ENCODE results near the gene TSSK3.
"Not testable (repeated sequence)": the region's sequence is repeated elsewhere in the genome, so short reads cannot be mapped to it uniquely, and the experiment has no call there.

Gene TSSK3

DNA sequence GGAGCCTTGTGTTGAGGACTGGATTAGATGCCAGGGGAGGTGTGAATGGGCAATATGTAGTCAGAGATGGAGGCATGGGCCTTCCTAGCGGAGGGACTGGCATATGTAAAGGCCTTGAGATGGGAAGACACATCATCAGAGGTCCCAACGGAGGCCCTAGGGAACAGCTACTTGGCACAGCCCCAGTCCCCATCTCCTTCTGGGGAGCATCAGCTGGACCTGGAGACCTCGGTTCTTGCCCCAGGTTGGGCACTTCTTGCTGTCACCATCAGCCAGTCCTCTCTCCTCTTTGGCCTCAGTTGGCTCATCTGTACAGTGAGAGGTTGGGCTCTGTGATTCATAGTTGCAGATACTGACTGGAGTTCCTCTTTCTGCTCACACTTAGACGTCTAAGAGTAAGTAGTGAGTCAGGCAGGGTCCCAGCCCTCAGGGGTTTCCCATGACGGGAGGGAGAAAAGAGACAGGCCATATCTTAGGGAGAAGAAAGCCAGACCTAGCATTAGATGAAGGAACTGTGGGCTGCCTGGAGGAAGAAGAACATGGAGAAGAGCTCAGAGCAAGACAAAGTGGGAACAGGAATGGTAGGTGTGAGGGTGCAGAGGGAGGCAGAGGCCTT lies 22.9 kb upstream of the TSSK3 start:
- DNase-seq = no peak

DNA sequence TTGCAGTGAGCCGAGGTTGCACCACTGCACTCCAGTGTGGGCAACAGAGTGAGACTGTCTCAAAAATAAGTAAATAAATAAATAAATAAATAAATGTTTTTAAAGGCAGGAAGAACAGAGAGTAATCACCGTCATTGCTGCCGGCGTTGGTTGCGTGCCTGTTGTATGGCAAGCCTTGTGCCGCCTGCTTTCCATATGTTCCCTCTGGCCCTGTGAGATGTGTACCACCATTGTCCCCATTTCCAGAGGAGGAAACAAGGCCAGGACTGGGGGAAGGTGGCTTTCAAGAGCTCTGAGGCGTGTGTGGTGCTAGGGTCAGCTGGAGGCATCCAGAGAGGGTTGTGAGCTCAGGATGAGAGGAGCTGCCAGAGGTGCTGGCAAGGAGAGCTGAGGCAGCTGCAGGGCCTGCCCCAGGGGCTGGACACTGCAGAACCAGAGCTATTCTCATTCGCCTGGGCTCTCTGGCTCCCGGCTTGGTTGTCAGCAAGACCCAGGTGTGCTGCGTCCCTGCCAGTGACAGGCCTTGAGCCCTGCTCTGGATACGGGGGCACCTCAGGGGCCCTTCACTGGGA lies 21.1 kb upstream of the TSSK3 start:
- DNase-seq = no peak

- DNase-seq = no peak
These were observed 20.4 kb upstream of the TSSK3 start for GRCh38 chr1:32341971-32342370.

DNA sequence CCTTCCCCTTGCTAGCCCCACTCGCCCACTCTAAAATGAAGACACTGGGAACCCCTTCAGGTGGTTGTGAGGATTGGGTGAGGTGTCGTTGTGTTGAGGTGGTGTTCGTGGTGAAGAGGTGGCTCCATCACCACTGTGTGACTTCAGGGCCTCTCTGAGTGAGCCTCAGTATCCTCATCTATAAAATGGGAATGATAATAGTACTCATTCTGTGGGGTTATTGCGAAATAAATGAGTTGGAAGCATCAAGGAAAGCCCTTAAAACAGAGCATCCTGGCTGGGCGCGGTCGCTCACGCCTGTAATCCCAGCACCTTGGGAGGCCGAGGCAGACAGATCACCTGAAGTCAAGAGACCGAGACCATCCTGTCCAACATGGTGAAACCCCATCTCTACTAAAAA lies 19.6 kb upstream of the TSSK3 start:
- DNase-seq = no peak

DNA sequence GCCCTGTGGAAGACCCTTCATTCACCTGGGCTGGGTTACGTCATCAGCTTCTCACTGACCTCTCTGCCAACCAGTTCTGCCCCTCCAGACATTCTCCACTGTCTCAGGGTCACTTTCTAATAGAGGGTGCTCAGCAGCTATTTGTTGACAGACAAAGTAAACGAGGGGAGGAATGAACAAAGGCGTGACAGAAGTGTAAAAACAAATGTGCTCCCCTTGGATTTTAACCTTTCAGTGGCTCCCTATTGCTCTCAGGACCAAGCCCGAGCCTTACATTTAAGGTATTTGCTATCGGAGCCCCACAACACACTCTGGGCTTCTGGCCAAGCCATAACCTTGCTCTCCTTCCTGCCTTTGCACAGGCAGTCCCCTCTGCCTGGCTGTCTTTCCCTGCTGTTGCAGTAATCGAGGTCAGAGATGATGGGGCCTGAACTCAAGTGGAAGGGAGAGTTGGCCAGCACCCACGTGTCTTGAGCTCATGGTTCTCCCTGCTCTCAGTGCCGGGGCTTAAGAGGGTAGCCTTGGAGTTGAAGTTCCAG lies 17.0 kb upstream of the TSSK3 start:
- DNase-seq = no peak

GRCh38 chr1:32346532-32347157 lies 15.7 kb upstream of the TSSK3 start:
- DNase-seq = no peak

DNA sequence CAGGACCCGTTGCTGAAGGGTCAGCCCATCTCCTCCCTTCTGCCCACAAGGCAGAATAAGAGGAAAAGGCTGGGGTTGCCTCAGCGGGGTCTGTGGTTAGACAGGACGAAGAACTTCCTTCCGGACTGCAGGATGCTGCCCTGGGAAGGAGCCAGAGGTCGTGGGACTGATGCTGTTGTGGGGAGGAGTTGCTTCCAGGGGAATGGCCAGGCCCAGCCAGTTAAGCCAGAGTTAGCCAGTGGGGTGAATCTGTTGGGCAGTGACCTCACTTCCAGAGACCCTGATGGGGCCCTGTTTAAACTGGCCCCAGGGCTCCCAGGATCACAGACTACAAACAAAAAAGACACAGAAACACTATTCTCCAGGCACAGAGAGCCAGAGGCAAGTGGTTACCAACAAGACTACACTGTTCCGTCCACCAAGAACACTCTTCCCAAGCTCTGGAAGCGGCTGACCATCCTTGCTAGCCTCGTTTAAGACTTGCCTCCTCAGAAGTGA lies 13.1 kb upstream of the TSSK3 start:
- no peak for DNase-seq

DNA sequence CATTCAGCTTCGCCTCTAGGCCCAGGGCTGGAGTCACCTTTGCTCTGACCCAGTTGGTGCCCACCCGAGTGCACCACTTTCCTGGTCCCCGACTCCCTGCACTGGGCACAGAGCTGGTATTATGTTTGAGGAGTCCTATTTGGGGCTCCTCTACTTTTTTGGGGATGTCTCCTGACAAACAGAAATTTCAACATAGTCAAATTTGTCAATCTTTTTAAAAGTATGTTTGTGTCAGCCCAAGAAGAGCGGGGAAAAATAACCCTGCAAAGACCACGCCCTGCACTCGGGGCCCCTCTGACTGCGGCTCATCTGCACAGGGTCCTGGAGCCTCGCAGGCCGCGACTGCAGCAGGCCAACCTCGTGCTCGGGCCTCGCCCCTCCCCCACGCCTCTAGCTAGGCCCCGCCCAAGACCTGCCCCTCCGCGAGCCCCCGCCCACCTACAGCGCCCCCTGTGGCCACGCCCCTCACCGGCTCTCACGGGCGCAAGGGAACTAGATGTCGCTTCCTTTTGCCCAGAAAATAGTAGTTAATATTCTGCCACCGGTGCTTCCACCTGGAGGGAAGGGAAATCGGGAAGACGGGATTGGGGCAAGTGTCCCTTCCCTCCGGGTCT lies 11.4 kb upstream of the TSSK3 start:
- DNase-seq = peak; percentile 94

GRCh38 chr1:32351399-32352238 lies 10.7 kb upstream of the TSSK3 start:
- peak; percentile 92 for DNase-seq

DNA sequence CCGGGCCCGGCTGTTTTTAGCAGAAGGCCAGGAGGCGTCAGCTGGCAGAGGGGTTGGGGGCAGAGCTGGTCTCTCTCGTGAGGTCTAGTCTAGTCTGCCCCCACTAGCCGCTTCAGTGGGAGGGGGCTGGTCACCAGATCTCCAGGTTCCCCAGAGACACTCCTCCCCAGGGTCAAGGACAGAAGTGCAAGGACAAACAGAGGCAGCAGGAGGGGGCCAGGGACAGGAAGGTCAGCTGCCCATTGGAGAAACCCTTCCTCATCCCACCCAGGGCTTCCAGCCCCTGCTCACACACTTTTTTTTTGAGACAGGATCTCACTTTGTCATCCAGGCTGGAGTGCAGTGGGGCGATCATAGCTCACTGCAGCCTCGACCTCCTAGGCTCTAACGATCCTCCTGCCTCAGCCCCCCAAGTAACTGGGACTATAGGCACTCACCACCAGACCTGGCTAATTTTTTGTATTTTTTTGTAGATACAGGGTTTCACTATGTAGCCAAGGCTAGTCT lies 10.0 kb upstream of the TSSK3 start:
- DNase-seq = peak; percentile 62

- no peak for DNase-seq
These were observed 9.4 kb upstream of the TSSK3 start for GRCh38 chr1:32352831-32353383.

DNA sequence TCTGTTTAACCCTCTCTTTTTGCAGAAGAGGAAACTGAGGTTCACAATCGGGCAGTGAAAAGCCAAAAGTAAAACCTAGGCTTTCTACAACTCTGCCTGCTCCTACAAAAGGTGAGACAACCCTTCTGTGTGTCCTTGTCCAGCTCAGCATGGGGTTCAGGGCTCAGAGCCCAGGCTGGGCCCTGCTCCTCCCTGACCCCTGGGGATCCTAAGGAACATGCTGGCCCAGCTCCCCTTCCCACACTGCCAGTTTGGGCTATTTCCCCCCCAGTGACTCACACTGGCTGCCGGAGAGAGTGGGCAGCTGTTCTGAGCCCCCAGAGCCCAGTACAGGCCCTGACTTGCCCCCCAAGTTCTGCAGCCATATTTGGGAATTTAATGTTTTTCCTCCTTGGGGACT lies 8.9 kb upstream of the TSSK3 start:
- no peak for DNase-seq

DNA sequence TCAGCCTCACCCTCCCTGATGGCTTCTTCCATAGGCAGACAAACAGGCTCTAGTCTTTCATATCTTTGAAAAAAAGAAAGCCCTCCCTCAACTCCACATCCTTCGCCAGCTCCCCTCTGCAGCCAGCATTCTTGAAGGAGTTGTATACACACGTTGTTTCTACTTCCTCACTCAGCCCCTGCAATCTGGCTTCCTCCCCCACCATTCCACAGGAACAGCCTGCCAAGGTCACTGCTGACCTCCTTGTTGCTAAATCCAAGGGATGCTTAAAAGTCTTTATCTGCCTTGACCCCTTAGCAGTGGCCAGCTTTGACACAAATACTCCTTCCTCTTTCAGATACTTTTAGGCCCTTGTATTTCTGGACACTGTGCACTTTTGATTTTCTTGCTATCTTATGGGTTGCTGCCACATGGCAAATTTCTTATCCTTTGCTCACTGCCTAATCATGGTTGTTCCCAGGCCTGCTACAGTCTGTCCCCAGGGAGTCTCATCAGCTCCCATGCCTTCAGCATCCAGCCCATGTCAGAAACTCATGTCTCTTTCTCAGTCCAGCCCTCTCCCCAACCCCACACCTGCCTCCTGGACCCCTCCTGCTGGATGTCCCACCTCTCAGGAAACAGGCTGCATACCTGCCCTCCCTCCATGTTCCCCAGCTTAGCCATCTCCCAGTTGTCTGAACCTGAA lies 8.3 kb upstream of the TSSK3 start:
- DNase-seq = no peak

DNA sequence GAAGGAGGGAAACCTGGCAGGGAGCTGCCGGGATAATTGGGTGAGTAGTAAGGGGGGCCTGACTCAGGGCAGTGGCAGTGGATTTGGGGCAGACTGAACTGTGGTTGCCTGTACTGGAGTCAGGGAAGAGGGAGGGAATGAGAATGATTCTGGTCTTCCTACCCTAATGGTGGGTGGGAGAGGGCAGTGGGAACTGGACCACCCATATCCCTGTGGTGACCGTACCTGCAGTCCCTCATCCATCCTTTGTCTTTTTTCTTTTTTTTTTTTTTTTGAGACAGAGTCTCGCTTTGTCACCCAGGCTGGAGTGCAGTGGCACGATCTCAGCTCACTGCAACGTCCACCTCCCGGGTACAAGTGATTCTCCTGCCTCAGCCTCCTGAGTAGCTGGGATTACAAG lies 6.6 kb upstream of the TSSK3 start:
- not testable (repeated sequence) for DNase-seq

DNA sequence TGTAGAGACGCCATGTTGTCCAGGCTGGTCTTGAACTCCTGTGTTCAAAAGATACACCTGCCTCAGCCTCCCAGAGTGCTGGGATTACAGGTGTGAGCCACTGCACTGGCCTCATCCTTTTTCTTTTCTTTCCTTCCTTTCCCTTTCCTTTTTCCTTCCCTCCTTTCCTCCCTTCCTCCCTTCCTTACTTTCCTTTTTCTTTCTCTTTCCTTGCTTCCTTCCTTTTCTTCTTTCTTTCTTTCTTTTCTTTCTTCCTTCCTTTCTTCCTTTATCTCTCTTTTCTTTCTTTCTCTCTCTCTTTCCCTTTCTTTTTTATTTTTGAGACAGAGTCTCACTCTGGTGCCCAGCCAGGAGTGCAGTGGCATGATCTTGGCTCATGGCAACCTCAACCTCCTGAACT lies 5.9 kb upstream of the TSSK3 start:
- no peak for DNase-seq

DNA sequence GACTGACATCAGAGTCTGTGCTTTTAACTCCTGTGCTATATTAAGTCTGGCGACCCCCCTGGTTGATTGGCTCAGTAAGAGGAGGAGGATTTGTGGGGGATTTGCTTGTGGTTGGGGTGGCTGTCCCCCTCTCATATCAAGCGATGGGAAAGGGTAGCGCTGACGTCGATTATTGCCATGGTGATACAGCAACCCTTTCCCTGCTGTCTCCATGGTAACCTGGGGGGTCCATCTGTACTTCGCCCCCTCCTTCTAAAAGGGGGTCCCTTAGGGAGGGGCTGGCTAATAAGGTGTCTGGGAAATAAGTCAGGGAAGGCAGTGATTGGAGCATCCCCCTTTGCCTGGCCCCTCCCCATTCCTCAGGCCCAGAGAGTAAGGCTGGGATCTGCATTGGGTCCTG lies 4.7 kb upstream of the TSSK3 start:
- no peak for DNase-seq

GRCh38 chr1:32358435-32358834 lies 3.9 kb upstream of the TSSK3 start:
- no peak for DNase-seq

- DNase-seq = no peak
These were observed 1.0 kb upstream of the TSSK3 start for GRCh38 chr1:32361308-32361673.

- peak; percentile 77 for DNase-seq
These were observed 465 bp upstream of the TSSK3 start for GRCh38 chr1:32361674-32362473.

- DNase-seq = no peak
These were observed 1.4 kb downstream of the TSSK3 start for GRCh38 chr1:32363713-32364112.

DNA sequence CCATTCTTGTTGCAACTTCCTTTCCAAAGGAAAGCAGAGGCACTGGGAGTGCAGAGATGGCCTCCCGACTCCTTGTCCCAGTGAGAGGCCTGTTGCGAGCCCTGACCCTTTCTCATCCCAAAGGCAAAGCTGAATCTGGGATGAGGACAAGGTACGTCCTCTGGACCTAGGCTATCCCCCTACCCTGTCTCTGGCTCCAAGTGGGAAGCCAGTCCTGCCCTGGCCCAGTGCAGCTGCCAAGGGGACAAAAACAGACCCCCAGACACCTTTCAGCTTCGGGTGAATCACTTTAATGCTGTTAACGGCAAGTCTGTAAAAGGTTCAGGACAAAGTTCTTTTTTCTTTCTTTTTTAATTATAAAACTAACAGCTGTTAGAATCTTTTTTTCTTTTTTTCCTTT lies 2.5 kb downstream of the TSSK3 start:
- no peak for DNase-seq
